ENCODE results near the gene SLC22A12.

SLC22A12 gene

GRCh38 chr11:64572143-64572542 is 18.9 kb upstream of the SLC22A12 start:
- H3K36me3 ChIP-seq (ENCODE audit: control insufficient read depth in 1 of 2, insufficient read depth in 2 of 2, low read length in 2 of 2), result no peaks in the 10 kb centered on the region
- H3K27me3 ChIP-seq (ENCODE audit: low read depth, low read length), result no peaks in the 10 kb centered on the region
- no peak overlapping the region for H3K27ac ChIP-seq (ENCODE audit: low read length)
- H3K4me3 ChIP-seq (ENCODE audit: low read depth in 1 of 2, low read length in 2 of 2), result no peak overlapping the region
- H3K9me3 ChIP-seq (ENCODE audit: control insufficient read depth in 1 of 2, low read length in 2 of 2), result no peaks in the 10 kb centered on the region
- no peaks in the 10 kb centered on the region for H3K4me1 ChIP-seq (ENCODE audit: control insufficient read depth in 1 of 2, insufficient read depth in 2 of 2, low read length in 2 of 2)

GRCh38 chr11:64577202-64577601 is 13.8 kb upstream of the SLC22A12 start:
- no peak overlapping the region for H3K27ac ChIP-seq (ENCODE audit: low read length)
- H3K4me1 ChIP-seq (ENCODE audit: control insufficient read depth in 1 of 2, insufficient read depth in 2 of 2, low read length in 2 of 2), result no peaks in the 10 kb centered on the region
- no peaks in the 10 kb centered on the region for H3K27me3 ChIP-seq (ENCODE audit: low read depth, low read length)
- no peak overlapping the region for H3K4me3 ChIP-seq (ENCODE audit: low read depth in 1 of 2, low read length in 2 of 2)
- no peaks in the 10 kb centered on the region for H3K36me3 ChIP-seq (ENCODE audit: control insufficient read depth in 1 of 2, insufficient read depth in 2 of 2, low read length in 2 of 2)
- peaks cover 0 to 1% of the 10 kb centered on the region in 2 donors for H3K9me3 ChIP-seq (ENCODE audit: control insufficient read depth in 1 of 2, low read length in 2 of 2)

- Histone ChIP-seq H3K4me3 (ENCODE audit: low read depth in 1 of 2, low read length in 2 of 2) (no peak overlapping the region), H3K4me1 (ENCODE audit: control insufficient read depth in 1 of 2, insufficient read depth in 2 of 2, low read length in 2 of 2) (no peaks in the 10 kb centered on the region), H3K27me3 (ENCODE audit: low read depth, low read length) (no peaks in the 10 kb centered on the region), H3K27ac (ENCODE audit: low read length) (no peak overlapping the region), H3K9me3 (ENCODE audit: control insufficient read depth in 1 of 2, low read length in 2 of 2) (peaks cover 0 to 3% of the 10 kb centered on the region in 2 donors), H3K36me3 (ENCODE audit: control insufficient read depth in 1 of 2, insufficient read depth in 2 of 2, low read length in 2 of 2) (no peaks in the 10 kb centered on the region)
Measured at GRCh38 chr11:64580412-64580811, 10.6 kb upstream of the SLC22A12 start.

- Histone ChIP-seq H3K4me3 (ENCODE audit: low read depth in 1 of 2, low read length in 2 of 2) (no peak overlapping the region), H3K27ac (ENCODE audit: low read length) (no peak overlapping the region), H3K9me3 (ENCODE audit: control insufficient read depth in 1 of 2, low read length in 2 of 2) (peaks cover 0 to 3% of the 10 kb centered on the region in 2 donors), H3K27me3 (ENCODE audit: low read depth, low read length) (no peaks in the 10 kb centered on the region), H3K4me1 (ENCODE audit: control insufficient read depth in 1 of 2, insufficient read depth in 2 of 2, low read length in 2 of 2) (no peaks in the 10 kb centered on the region), H3K36me3 (ENCODE audit: control insufficient read depth in 1 of 2, insufficient read depth in 2 of 2, low read length in 2 of 2) (no peaks in the 10 kb centered on the region)
Measured at GRCh38 chr11:64581057-64581523, 9.9 kb upstream of the SLC22A12 start.

- Histone ChIP-seq H3K4me3 (ENCODE audit: low read depth in 1 of 2, low read length in 2 of 2) (no peak overlapping the region), H3K36me3 (ENCODE audit: control insufficient read depth in 1 of 2, insufficient read depth in 2 of 2, low read length in 2 of 2) (no peaks in the 10 kb centered on the region), H3K27me3 (ENCODE audit: low read depth, low read length) (no peaks in the 10 kb centered on the region), H3K9me3 (ENCODE audit: control insufficient read depth in 1 of 2, low read length in 2 of 2) (peaks cover under 1 to 6% of the 10 kb centered on the region in 2 donors), H3K4me1 (ENCODE audit: control insufficient read depth in 1 of 2, insufficient read depth in 2 of 2, low read length in 2 of 2) (no peaks in the 10 kb centered on the region), H3K27ac (ENCODE audit: low read length) (no peak overlapping the region)
Measured at GRCh38 chr11:64582885-64583284, 8.1 kb upstream of the SLC22A12 start.

GRCh38 chr11:64583296-64584262 is 7.4 kb upstream of the SLC22A12 start:
- Histone ChIP-seq H3K4me1 (ENCODE audit: control insufficient read depth in 1 of 2, insufficient read depth in 2 of 2, low read length in 2 of 2) (no peaks in the 10 kb centered on the region), H3K4me3 (ENCODE audit: low read depth in 1 of 2, low read length in 2 of 2) (no peak overlapping the region), H3K27ac (ENCODE audit: low read length) (no peak overlapping the region), H3K36me3 (ENCODE audit: control insufficient read depth in 1 of 2, insufficient read depth in 2 of 2, low read length in 2 of 2) (no peaks in the 10 kb centered on the region), H3K9me3 (ENCODE audit: control insufficient read depth in 1 of 2, low read length in 2 of 2) (peaks cover 7 to 13% of the 10 kb centered on the region in 2 donors), H3K27me3 (ENCODE audit: low read depth, low read length) (no peaks in the 10 kb centered on the region)

- no peaks in the 10 kb centered on the region for H3K4me1 ChIP-seq (ENCODE audit: control insufficient read depth in 1 of 2, insufficient read depth in 2 of 2, low read length in 2 of 2)
- H3K4me3 ChIP-seq (ENCODE audit: low read depth in 1 of 2, low read length in 2 of 2), result no peak overlapping the region
- H3K27ac ChIP-seq (ENCODE audit: low read length), result no peak overlapping the region
- no peaks in the 10 kb centered on the region for H3K36me3 ChIP-seq (ENCODE audit: control insufficient read depth in 1 of 2, insufficient read depth in 2 of 2, low read length in 2 of 2)
- H3K27me3 ChIP-seq (ENCODE audit: low read depth, low read length), result no peaks in the 10 kb centered on the region
- peaks cover 9 to 22% of the 10 kb centered on the region in 2 donors for H3K9me3 ChIP-seq (ENCODE audit: control insufficient read depth in 1 of 2, low read length in 2 of 2)
Measured at GRCh38 chr11:64585150-64585549, 5.9 kb upstream of the SLC22A12 start.

- Histone ChIP-seq H3K36me3 (ENCODE audit: control insufficient read depth in 1 of 2, insufficient read depth in 2 of 2, low read length in 2 of 2) (no peaks in the 10 kb centered on the region), H3K27me3 (ENCODE audit: low read depth, low read length) (no peaks in the 10 kb centered on the region), H3K4me1 (ENCODE audit: control insufficient read depth in 1 of 2, insufficient read depth in 2 of 2, low read length in 2 of 2) (no peaks in the 10 kb centered on the region), H3K27ac (ENCODE audit: low read length) (no peak overlapping the region), H3K9me3 (ENCODE audit: control insufficient read depth in 1 of 2, low read length in 2 of 2) (peaks cover 9 to 22% of the 10 kb centered on the region in 2 donors), H3K4me3 (ENCODE audit: low read depth in 1 of 2, low read length in 2 of 2) (no peak overlapping the region)
Measured at GRCh38 chr11:64586366-64586765, 4.7 kb upstream of the SLC22A12 start.

- H3K9me3 ChIP-seq (ENCODE audit: control insufficient read depth in 1 of 2, low read length in 2 of 2), result peaks cover 9 to 20% of the 10 kb centered on the region in 2 donors
- no peaks in the 10 kb centered on the region for H3K27me3 ChIP-seq (ENCODE audit: low read depth, low read length)
- no peak overlapping the region for H3K27ac ChIP-seq (ENCODE audit: low read length)
- no peaks in the 10 kb centered on the region for H3K4me1 ChIP-seq (ENCODE audit: control insufficient read depth in 1 of 2, insufficient read depth in 2 of 2, low read length in 2 of 2)
- H3K4me3 ChIP-seq (ENCODE audit: low read depth in 1 of 2, low read length in 2 of 2), result no peak overlapping the region
- no peaks in the 10 kb centered on the region for H3K36me3 ChIP-seq (ENCODE audit: control insufficient read depth in 1 of 2, insufficient read depth in 2 of 2, low read length in 2 of 2)
Measured at GRCh38 chr11:64588701-64589100, 2.3 kb upstream of the SLC22A12 start.

GRCh38 chr11:64591257-64592233 is 525 bp downstream of the SLC22A12 start:
- Histone ChIP-seq H3K9me3 (ENCODE audit: control insufficient read depth in 1 of 2, low read length in 2 of 2) (peaks cover 9 to 20% of the 10 kb centered on the region in 2 donors), H3K4me1 (ENCODE audit: control insufficient read depth in 1 of 2, insufficient read depth in 2 of 2, low read length in 2 of 2) (no peaks in the 10 kb centered on the region), H3K4me3 (ENCODE audit: low read depth in 1 of 2, low read length in 2 of 2) (no peak overlapping the region), H3K27me3 (ENCODE audit: low read depth, low read length) (no peaks in the 10 kb centered on the region), H3K27ac (ENCODE audit: low read length) (no peak overlapping the region), H3K36me3 (ENCODE audit: control insufficient read depth in 1 of 2, insufficient read depth in 2 of 2, low read length in 2 of 2) (no peaks in the 10 kb centered on the region)

- Histone ChIP-seq H3K27ac (ENCODE audit: low read length) (no peak overlapping the region), H3K4me1 (ENCODE audit: control insufficient read depth in 1 of 2, insufficient read depth in 2 of 2, low read length in 2 of 2) (no peaks in the 10 kb centered on the region), H3K4me3 (ENCODE audit: low read depth in 1 of 2, low read length in 2 of 2) (no peak overlapping the region), H3K9me3 (ENCODE audit: control insufficient read depth in 1 of 2, low read length in 2 of 2) (peaks cover 9 to 20% of the 10 kb centered on the region in 2 donors), H3K27me3 (ENCODE audit: low read depth, low read length) (no peaks in the 10 kb centered on the region), H3K36me3 (ENCODE audit: control insufficient read depth in 1 of 2, insufficient read depth in 2 of 2, low read length in 2 of 2) (no peaks in the 10 kb centered on the region)
Measured at GRCh38 chr11:64592234-64592615, 1.2 kb downstream of the SLC22A12 start.
